Measurements from ENCODE around the gene AATK.

AATK gene

GRCh38 chr17:81166033-81166492 is at the start of gene AATK:
Gene AATK (minus strand): TSS chr17:81166221. CDS start chr17:81165992, 229 bp downstream.
- H3K27ac ChIP-seq, result no peak within 1 kb of the TSS
- TF ChIP-seq ZFX (IDR thresholded peaks at IDR 0.05) (no peak), CTCF (conservative IDR thresholded peaks at IDR 0.05) (no peak)

GRCh38 chr17:81213978-81214377 is 48.0 kb upstream of the AATK start:
- H3K27ac ChIP-seq, result no peak overlapping the region
- TF ChIP-seq CTCF (conservative IDR thresholded peaks at IDR 0.05) (no peak), ZFX (IDR thresholded peaks at IDR 0.05) (no peak)

- TF ChIP-seq CTCF (conservative IDR thresholded peaks at IDR 0.05) (no peak), ZFX (IDR thresholded peaks at IDR 0.05) (no peak)
- no peak overlapping the region for H3K27ac ChIP-seq
Measured at GRCh38 chr17:81212365-81212764, 46.3 kb upstream of the AATK start.

GRCh38 chr17:81210868-81211267 is 44.8 kb upstream of the AATK start:
- TF ChIP-seq CTCF (conservative IDR thresholded peaks at IDR 0.05), result no peak
- TF ChIP-seq ZFX (IDR thresholded peaks at IDR 0.05), result no peak
- H3K27ac ChIP-seq, result no peak overlapping the region

GRCh38 chr17:81210466-81210865 is 44.4 kb upstream of the AATK start:
- H3K27ac ChIP-seq, result no peak overlapping the region
- TF ChIP-seq CTCF (conservative IDR thresholded peaks at IDR 0.05) (no peak), ZFX (IDR thresholded peaks at IDR 0.05) (no peak)

- no peak for TF ChIP-seq ZFX (IDR thresholded peaks at IDR 0.05)
- no peak for TF ChIP-seq CTCF (conservative IDR thresholded peaks at IDR 0.05)
- no peak overlapping the region for H3K27ac ChIP-seq
Measured at GRCh38 chr17:81209141-81209540, 43.1 kb upstream of the AATK start.

GRCh38 chr17:81208651-81209050 is 42.6 kb upstream of the AATK start:
- H3K27ac ChIP-seq, result no peak overlapping the region
- TF ChIP-seq CTCF (conservative IDR thresholded peaks at IDR 0.05), result no peak

Measured in C4-2B (cell line).